ENCODE measurements around the gene ISOC1. TPM values are rescaled to one million over a fixed set of nuclear protein-coding genes. Genes with fewer than 3 reads are reported as not detected.

Gene ISOC1
- total and polyA plus RNA-seq, 2 donors (not counting 1 experiment from before 2014, with no cell fraction given): 15.4 to 21.1 TPM

DNA sequence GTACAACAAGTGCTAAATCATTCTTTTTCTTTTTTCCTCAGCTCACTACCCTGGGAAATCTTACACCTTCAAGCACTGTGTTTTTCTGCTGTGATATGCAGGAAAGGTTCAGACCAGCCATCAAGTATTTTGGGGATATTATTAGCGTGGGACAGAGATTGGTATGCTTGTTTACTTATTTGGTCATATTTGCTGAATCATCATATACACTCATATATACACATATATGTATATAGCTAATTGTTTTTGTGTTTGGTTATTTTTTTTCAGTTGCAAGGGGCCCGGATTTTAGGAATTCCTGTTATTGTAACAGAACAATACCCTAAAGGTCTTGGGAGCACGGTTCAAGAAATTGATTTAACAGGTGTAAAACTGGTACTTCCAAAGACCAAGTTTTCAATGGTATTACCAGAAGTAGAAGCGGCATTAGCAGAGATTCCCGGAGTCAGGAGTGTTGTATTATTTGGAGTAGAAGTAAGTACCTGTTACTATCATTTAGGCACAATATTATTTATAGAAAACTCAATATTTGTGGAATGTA, 10.4 kb downstream of the ISOC1 start:
- no peak for TF ChIP-seq EZH2 (IDR thresholded peaks at IDR 0.05; ENCODE audit: low read length, missing control alignments)
- TF ChIP-seq, protein P1, sequence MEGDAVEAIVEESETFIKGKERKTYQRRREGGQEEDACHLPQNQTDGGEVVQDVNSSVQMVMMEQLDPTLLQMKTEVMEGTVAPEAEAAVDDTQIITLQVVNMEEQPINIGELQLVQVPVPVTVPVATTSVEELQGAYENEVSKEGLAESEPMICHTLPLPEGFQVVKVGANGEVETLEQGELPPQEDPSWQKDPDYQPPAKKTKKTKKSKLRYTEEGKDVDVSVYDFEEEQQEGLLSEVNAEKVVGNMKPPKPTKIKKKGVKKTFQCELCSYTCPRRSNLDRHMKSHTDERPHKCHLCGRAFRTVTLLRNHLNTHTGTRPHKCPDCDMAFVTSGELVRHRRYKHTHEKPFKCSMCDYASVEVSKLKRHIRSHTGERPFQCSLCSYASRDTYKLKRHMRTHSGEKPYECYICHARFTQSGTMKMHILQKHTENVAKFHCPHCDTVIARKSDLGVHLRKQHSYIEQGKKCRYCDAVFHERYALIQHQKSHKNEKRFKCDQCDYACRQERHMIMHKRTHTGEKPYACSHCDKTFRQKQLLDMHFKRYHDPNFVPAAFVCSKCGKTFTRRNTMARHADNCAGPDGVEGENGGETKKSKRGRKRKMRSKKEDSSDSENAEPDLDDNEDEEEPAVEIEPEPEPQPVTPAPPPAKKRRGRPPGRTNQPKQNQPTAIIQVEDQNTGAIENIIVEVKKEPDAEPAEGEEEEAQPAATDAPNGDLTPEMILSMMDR (conservative IDR thresholded peaks at IDR 0.05 in 1 of 2, IDR thresholded peaks at IDR 0.05 in 1 of 2; ENCODE audit: low read depth in 1 of 2, low read length in 2 of 2): no peak
- Histone ChIP-seq H3K79me2 (ENCODE audit: control insufficient read depth, insufficient read depth, low read length) (no peaks in the 10 kb centered on the region), H3K4me2 (ENCODE audit: extremely low read depth, insufficient read depth, low read length) (no peak overlapping the region), H4K20me1 (ENCODE audit: control insufficient read depth, extremely low read depth, insufficient read depth, low read length) (no peaks in the 10 kb centered on the region), H3K27ac (ENCODE audit: insufficient read depth, low read length) (no peak overlapping the region), H3K27me3 (ENCODE audit: control insufficient read depth, insufficient read depth, low read length) (no peaks in the 10 kb centered on the region), H3K9ac (ENCODE audit: insufficient read depth, low read length) (no peak overlapping the region), H2AFZ (ENCODE audit: low read length) (no peak overlapping the region), H3K36me3 (ENCODE audit: control insufficient read depth, insufficient read depth, low read length) (no peaks in the 10 kb centered on the region), H3K9me3 (ENCODE audit: control insufficient read depth, insufficient read depth, low read depth, low read length) (no peaks in the 10 kb centered on the region), H3K4me3 (replicated peaks in 1 of 4; ENCODE audit: control extremely low read depth in 1 of 4, insufficient read depth in 1 of 4, low read depth in 3 of 4, low read length in 4 of 4) (no peak overlapping the region), H3K4me1 (ENCODE audit: control insufficient read depth, extremely low read depth, insufficient read depth, low read length) (no peaks in the 10 kb centered on the region)
- DNase-seq (ENCODE audit: low read depth in 2 of 2): no peak

DNA sequence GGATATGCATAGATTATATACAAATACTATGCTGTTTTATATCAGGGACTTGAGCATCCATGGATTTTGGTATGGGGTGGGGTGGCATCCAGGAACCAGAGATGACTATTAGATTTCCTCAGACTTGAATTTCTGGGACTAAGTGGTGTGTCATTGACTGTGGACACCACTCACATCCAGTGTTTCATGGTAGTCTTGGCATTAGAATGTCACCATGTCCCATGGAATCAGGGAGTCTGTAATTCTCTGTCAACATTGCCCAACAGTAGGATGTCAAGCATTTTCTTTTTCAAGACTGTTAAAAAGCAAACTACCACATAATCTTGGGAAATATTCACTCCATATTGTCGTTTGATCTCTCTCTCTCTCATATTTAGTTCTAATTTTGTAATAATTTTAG, 13.1 kb downstream of the ISOC1 start:
- no peak for DNase-seq (ENCODE audit: low read depth in 2 of 2)
- no peaks in the 10 kb centered on the region for H3K36me3 ChIP-seq (ENCODE audit: control insufficient read depth, insufficient read depth, low read length)

DNA sequence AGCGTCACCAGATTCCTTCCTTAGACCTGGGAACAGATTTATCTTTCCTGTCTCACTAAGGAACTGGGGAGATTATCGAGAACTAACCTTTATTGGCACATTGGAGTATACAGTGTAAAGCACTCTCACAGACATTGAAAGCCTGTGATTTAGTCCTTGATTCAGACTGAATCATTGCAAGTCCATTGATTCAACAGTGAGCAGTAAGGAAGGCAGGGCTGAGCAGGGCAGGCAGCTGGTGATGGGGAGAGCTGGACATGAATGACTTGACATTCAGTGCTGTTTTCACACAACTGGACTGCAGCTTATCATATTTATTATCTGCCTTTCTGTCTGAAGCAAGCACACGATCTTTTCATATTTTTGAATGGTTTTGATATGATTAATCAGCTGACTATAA, 16.2 kb downstream of the ISOC1 start:
- DNase-seq (ENCODE audit: low read depth in 2 of 2): no peak
- Histone ChIP-seq H3K4me3 (replicated peaks in 1 of 4; ENCODE audit: control extremely low read depth in 1 of 4, insufficient read depth in 1 of 4, low read depth in 3 of 4, low read length in 4 of 4) (no peak overlapping the region), H2AFZ (ENCODE audit: low read length) (no peak overlapping the region), H3K4me2 (ENCODE audit: extremely low read depth, insufficient read depth, low read length) (no peak overlapping the region), H3K9me3 (ENCODE audit: control insufficient read depth, insufficient read depth, low read depth, low read length) (no peaks in the 10 kb centered on the region), H3K27me3 (ENCODE audit: control insufficient read depth, insufficient read depth, low read length) (no peaks in the 10 kb centered on the region), H3K4me1 (ENCODE audit: control insufficient read depth, extremely low read depth, insufficient read depth, low read length) (no peaks in the 10 kb centered on the region), H4K20me1 (ENCODE audit: control insufficient read depth, extremely low read depth, insufficient read depth, low read length) (no peaks in the 10 kb centered on the region), H3K79me2 (ENCODE audit: control insufficient read depth, insufficient read depth, low read length) (no peaks in the 10 kb centered on the region), H3K36me3 (ENCODE audit: control insufficient read depth, insufficient read depth, low read length) (no peaks in the 10 kb centered on the region), H3K27ac (ENCODE audit: insufficient read depth, low read length) (no peak overlapping the region), H3K9ac (ENCODE audit: insufficient read depth, low read length) (no peak overlapping the region)
- TF ChIP-seq, protein P1 (conservative IDR thresholded peaks at IDR 0.05 in 1 of 2, IDR thresholded peaks at IDR 0.05 in 1 of 2; ENCODE audit: low read depth in 1 of 2, low read length in 2 of 2): no peak
- no peak for TF ChIP-seq EZH2 (IDR thresholded peaks at IDR 0.05; ENCODE audit: low read length, missing control alignments)

More for the DNA sequence above, 13.1 kb downstream of the ISOC1 start:
- Histone ChIP-seq H3K9me3 (ENCODE audit: control insufficient read depth, insufficient read depth, low read depth, low read length) (no peaks in the 10 kb centered on the region), H3K27me3 (ENCODE audit: control insufficient read depth, insufficient read depth, low read length) (no peaks in the 10 kb centered on the region), H3K9ac (ENCODE audit: insufficient read depth, low read length) (no peak overlapping the region), H3K4me1 (ENCODE audit: control insufficient read depth, extremely low read depth, insufficient read depth, low read length) (no peaks in the 10 kb centered on the region), H3K27ac (ENCODE audit: insufficient read depth, low read length) (no peak overlapping the region), H3K79me2 (ENCODE audit: control insufficient read depth, insufficient read depth, low read length) (no peaks in the 10 kb centered on the region), H2AFZ (ENCODE audit: low read length) (no peak overlapping the region), H3K4me2 (ENCODE audit: extremely low read depth, insufficient read depth, low read length) (no peak overlapping the region), H3K4me3 (replicated peaks in 1 of 4; ENCODE audit: control extremely low read depth in 1 of 4, insufficient read depth in 1 of 4, low read depth in 3 of 4, low read length in 4 of 4) (no peak overlapping the region), H4K20me1 (ENCODE audit: control insufficient read depth, extremely low read depth, insufficient read depth, low read length) (no peaks in the 10 kb centered on the region)
- no peak for TF ChIP-seq EZH2 (IDR thresholded peaks at IDR 0.05; ENCODE audit: low read length, missing control alignments)
- TF ChIP-seq, protein P1 (conservative IDR thresholded peaks at IDR 0.05 in 1 of 2, IDR thresholded peaks at IDR 0.05 in 1 of 2; ENCODE audit: low read depth in 1 of 2, low read length in 2 of 2): no peak
